WTC11 (cell line): Measurements from ENCODE around the gene KIF21B. TPM values are rescaled to one million over a fixed set of nuclear protein-coding genes. Genes with fewer than 3 reads are reported as not detected.

Source experiments
- ATAC-seq: fragments of 200-7000 bp; cut with Tn5 transposase; 2 replicates; pipeline ENCODE4 v1.10.0; 2021; ENCODE audit warnings: mild to moderate bottlenecking, moderate library complexity
- CTCF ChIA-PET: fragments of 300-600 bp; sonication (Branson Sonifier 250); formaldehyde crosslinking; loops from one replicate; lab custom pipeline; 2021; ENCODE audit warnings: antibody characterized with exemption; lab: Charles Lee
- POLR2A ChIA-PET: fragments of 350-600 bp; sonication (Branson Sonifier 250); formaldehyde crosslinking; loops from one replicate; lab custom pipeline; 2021; ENCODE audit warnings: antibody characterized with exemption; lab: Charles Lee
- DNase-seq: peaks from one replicate; pipeline ENCODE4 v3.0.0; 2021; ENCODE audit warnings: low spot score
- H3K27ac Mint-ChIP-seq: 2 replicates; pipeline ENCODE4 v1.8.0; 2021; ENCODE audit warnings: mixed read lengths
- H3K27me3 Mint-ChIP-seq: 2 replicates; pipeline ENCODE4 v1.8.0; 2021; ENCODE audit warnings: low read depth, mild to moderate bottlenecking, moderate library complexity, mixed read lengths
- H3K36me3 Mint-ChIP-seq: 2 replicates; pipeline ENCODE4 v1.8.0; 2021; ENCODE audit warnings: mixed read lengths
- H3K4me1 Mint-ChIP-seq: 2 replicates; pipeline ENCODE4 v1.8.0; 2022; ENCODE audit warnings: mixed read lengths
- H3K4me3 Mint-ChIP-seq: 2 replicates; pipeline ENCODE4 v1.8.0; 2021; ENCODE audit warnings: mild to moderate bottlenecking, moderate library complexity, mixed read lengths
- H3K9me3 Mint-ChIP-seq: 2 replicates; pipeline ENCODE4 v1.8.0; 2021; ENCODE audit warnings: mixed read lengths
- ATF1 ChIP-seq: sonication (generic); formaldehyde crosslinking; IDR thresholded peaks from 2 replicates; pipeline ENCODE4 v1.8.1; 2023; ENCODE audit warnings: mild to moderate bottlenecking, moderate library complexity, missing genetic modification reagents
- ATF3 ChIP-seq: sonication (generic); formaldehyde crosslinking; conservative IDR thresholded peaks from 2 replicates; pipeline ENCODE4 v1.8.1; 2022; ENCODE audit warnings: mild to moderate bottlenecking, missing genetic modification reagents
- CREB1 ChIP-seq: sonication (generic); formaldehyde crosslinking; IDR thresholded peaks from 2 replicates; pipeline ENCODE4 v1.8.0; 2023; ENCODE audit warnings: mild to moderate bottlenecking, missing genetic modification reagents
- CREM ChIP-seq: sonication (generic); formaldehyde crosslinking; IDR thresholded peaks from 2 replicates; pipeline ENCODE4 v1.8.1; 2022; ENCODE audit warnings: mild to moderate bottlenecking, missing genetic modification reagents, moderate library complexity
- FOXJ3 ChIP-seq: sonication (generic); formaldehyde crosslinking; IDR thresholded peaks from 2 replicates; pipeline ENCODE4 v1.9.0; 2021; ENCODE audit warnings: missing genetic modification reagents, mild to moderate bottlenecking, borderline replicate concordance
- FOXK1 ChIP-seq: sonication (generic); formaldehyde crosslinking; IDR thresholded peaks from 2 replicates; pipeline ENCODE4 v1.8.0; 2022; ENCODE audit warnings: mild to moderate bottlenecking, moderate library complexity, missing genetic modification reagents
- KAT7 ChIP-seq: sonication (generic); formaldehyde crosslinking; IDR thresholded peaks from 2 replicates; pipeline ENCODE4 v1.8.1; 2023; ENCODE audit warnings: missing genetic modification reagents, mild to moderate bottlenecking, borderline replicate concordance
- NFYB ChIP-seq: sonication (generic); formaldehyde crosslinking; conservative IDR thresholded peaks from 2 replicates; pipeline ENCODE4 v1.8.0; 2022; ENCODE audit warnings: low read depth, missing genetic modification reagents
- PREB ChIP-seq: sonication (generic); formaldehyde crosslinking; IDR thresholded peaks from 2 replicates; pipeline ENCODE4 v1.8.1; 2022; ENCODE audit warnings: mild to moderate bottlenecking, missing genetic modification reagents, moderate library complexity, borderline replicate concordance
- PRRX2 ChIP-seq: fragments of 250-450 bp; sonication (Bioruptor Pico); IDR thresholded peaks from 2 replicates; pipeline ENCODE4 v1.8.0; 2021; ENCODE audit warnings: mild to moderate bottlenecking
- ZNF281 ChIP-seq: sonication (generic); formaldehyde crosslinking; IDR thresholded peaks from 2 replicates; pipeline ENCODE4 v1.8.0; 2023; ENCODE audit warnings: mild to moderate bottlenecking, missing genetic modification reagents
- ZNF416 ChIP-seq: fragments of 250-450 bp; sonication (Bioruptor Pico); IDR thresholded peaks from 2 replicates; pipeline ENCODE4 v1.9.0; 2021; ENCODE audit warnings: mild to moderate bottlenecking, inconsistent platforms
- total RNA-seq: library from RNA; stranded (reverse); gene quantifications from 3 replicates; pipeline ENCODE4 v1.2.3, GENCODE V29; 2021
- TF ChIP-seq, protein P1 (sequence below): sonication (generic); formaldehyde crosslinking; conservative IDR thresholded peaks from 2 replicates; pipeline ENCODE4 v1.8.1; 2023; ENCODE audit warnings: mild to moderate bottlenecking, low read depth, missing genetic modification reagents, moderate library complexity
- TF ChIP-seq, protein P2 (sequence below): sonication (generic); formaldehyde crosslinking; IDR thresholded peaks from 2 replicates; pipeline ENCODE4 v1.8.0; 2023; ENCODE audit warnings: missing genetic modification reagents
- TF ChIP-seq, protein P3 (sequence below): sonication (generic); formaldehyde crosslinking; IDR thresholded peaks from 2 replicates; pipeline ENCODE4 v1.8.0; 2022; ENCODE audit warnings: mild to moderate bottlenecking, missing genetic modification reagents

The KIF21B gene
- total RNA-seq, 1 experiment from 2014 or later = 19.4 TPM

GRCh38 chr1:201039876-201040275 lies 16.4 kb upstream of the KIF21B start (continued):
- TF ChIP-seq, protein P1, sequence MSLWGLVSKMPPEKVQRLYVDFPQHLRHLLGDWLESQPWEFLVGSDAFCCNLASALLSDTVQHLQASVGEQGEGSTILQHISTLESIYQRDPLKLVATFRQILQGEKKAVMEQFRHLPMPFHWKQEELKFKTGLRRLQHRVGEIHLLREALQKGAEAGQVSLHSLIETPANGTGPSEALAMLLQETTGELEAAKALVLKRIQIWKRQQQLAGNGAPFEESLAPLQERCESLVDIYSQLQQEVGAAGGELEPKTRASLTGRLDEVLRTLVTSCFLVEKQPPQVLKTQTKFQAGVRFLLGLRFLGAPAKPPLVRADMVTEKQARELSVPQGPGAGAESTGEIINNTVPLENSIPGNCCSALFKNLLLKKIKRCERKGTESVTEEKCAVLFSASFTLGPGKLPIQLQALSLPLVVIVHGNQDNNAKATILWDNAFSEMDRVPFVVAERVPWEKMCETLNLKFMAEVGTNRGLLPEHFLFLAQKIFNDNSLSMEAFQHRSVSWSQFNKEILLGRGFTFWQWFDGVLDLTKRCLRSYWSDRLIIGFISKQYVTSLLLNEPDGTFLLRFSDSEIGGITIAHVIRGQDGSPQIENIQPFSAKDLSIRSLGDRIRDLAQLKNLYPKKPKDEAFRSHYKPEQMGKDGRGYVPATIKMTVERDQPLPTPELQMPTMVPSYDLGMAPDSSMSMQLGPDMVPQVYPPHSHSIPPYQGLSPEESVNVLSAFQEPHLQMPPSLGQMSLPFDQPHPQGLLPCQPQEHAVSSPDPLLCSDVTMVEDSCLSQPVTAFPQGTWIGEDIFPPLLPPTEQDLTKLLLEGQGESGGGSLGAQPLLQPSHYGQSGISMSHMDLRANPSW = no peak

- H3K27me3 Mint-ChIP-seq = no peaks in the 10 kb centered on the region
- no peaks in the 10 kb centered on the region for H3K9me3 Mint-ChIP-seq
- DNase-seq (no peak), ATAC-seq (no peak)
- TF ChIP-seq CREM (CRISPR knock-in tag) = no peak
- no peak for TF ChIP-seq PREB (CRISPR knock-in tag)
- no peak for TF ChIP-seq ZNF281 (CRISPR knock-in tag)
- TF ChIP-seq ZNF416 (CRISPR knock-in tag) = no peak
- no peak overlapping the region for H3K27ac Mint-ChIP-seq
- CTCF ChIA-PET = interaction anchor here (1.2 to 10.1 kb wide), 4 partner anchors 16 to 67 kb away, joined by 4 to 153 read pairs (median 118); partner anchors contain the start of gene KIF21B
- no peaks in the 10 kb centered on the region for H3K4me1 Mint-ChIP-seq
- no peak overlapping the region for H3K4me3 Mint-ChIP-seq
- POLR2A ChIA-PET = no interaction called here
- no peaks in the 10 kb centered on the region for H3K36me3 Mint-ChIP-seq
Observed at GRCh38 chr1:201039418-201039817, 15.9 kb upstream of the KIF21B start.

GRCh38 chr1:201038186-201038876 lies 14.8 kb upstream of the KIF21B start:
- ATAC-seq = no peak
- ChIA-PET CTCF (interaction anchor here (1.0 to 10.1 kb wide), 4 partner anchors 14 to 81 kb away, joined by 3 to 153 read pairs (median 87); partner anchors contain the start of gene KIF21B), POLR2A (interaction anchor here (0.7 to 1.5 kb wide), 2 partner anchors 18 to 23 kb away, joined by 3 to 5 read pairs; no protein-coding TSS in a partner anchor)
- Mint-ChIP-seq H3K27me3 (no peaks in the 10 kb centered on the region), H3K4me3 (no peak overlapping the region), H3K36me3 (no peaks in the 10 kb centered on the region), H3K4me1 (no peaks in the 10 kb centered on the region), H3K27ac (no peak overlapping the region), H3K9me3 (no peaks in the 10 kb centered on the region)
- TF ChIP-seq CREB1 (CRISPR knock-in tag) (no peak), FOXK1 (CRISPR knock-in tag) (no peak), ATF1 (no peak)
- TF ChIP-seq, protein P2, sequence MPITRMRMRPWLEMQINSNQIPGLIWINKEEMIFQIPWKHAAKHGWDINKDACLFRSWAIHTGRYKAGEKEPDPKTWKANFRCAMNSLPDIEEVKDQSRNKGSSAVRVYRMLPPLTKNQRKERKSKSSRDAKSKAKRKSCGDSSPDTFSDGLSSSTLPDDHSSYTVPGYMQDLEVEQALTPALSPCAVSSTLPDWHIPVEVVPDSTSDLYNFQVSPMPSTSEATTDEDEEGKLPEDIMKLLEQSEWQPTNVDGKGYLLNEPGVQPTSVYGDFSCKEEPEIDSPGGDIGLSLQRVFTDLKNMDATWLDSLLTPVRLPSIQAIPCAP (CRISPR knock-in tag) = no peak
- no peak for DNase-seq

DNA sequence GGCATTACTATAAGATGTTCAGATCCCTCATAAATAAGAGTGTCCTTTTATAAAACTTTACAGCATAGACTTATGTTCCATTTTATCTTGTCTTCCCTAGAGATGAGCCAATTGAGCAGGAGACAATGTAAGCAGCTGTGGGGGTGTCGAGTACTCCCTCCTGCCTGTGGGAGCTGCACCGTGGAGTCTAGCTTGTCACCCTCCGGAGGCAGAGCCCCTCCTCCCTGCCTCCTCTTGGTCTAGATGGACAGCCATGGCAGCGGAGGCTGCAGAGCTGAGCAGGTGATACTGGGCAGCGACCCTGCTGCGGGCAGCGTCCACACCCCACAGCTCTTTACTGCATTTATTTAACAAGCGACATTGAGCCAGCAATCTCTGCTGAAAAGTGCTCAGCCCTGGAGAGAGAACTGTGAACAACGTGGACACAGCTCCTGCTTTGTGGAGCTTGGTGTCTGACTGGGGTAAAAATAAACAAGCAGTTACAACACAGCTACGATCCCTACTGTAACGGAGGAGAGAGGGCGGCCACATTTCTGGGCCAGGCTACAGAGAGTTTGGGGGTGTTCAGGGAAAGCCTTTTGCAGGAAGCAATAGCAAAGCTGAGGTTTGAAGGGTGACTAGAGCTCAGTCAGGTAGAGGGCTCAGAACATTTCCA lies 12.8 kb upstream of the KIF21B start:
- no peaks in the 10 kb centered on the region for H3K27me3 Mint-ChIP-seq
- POLR2A ChIA-PET = no interaction called here
- no peak overlapping the region for H3K27ac Mint-ChIP-seq
- no peaks in the 10 kb centered on the region for H3K9me3 Mint-ChIP-seq
- no peaks in the 10 kb centered on the region for H3K4me1 Mint-ChIP-seq
- no peaks in the 10 kb centered on the region for H3K36me3 Mint-ChIP-seq
- CTCF ChIA-PET = interaction anchor here (1.0 to 10.1 kb wide), 6 partner anchors 12 to 83 kb away, joined by 3 to 143 read pairs (median 15); partner anchors contain the start of gene KIF21B
- no peak for ATAC-seq
- DNase-seq = no peak
- no peak overlapping the region for H3K4me3 Mint-ChIP-seq
- TF ChIP-seq PRRX2 (no peak), KAT7 (CRISPR knock-in tag) (no peak), ATF1 (no peak), ATF3 (no peak), NFYB (no peak), FOXJ3 (CRISPR knock-in tag) (no peak)
- TF ChIP-seq, protein P3, sequence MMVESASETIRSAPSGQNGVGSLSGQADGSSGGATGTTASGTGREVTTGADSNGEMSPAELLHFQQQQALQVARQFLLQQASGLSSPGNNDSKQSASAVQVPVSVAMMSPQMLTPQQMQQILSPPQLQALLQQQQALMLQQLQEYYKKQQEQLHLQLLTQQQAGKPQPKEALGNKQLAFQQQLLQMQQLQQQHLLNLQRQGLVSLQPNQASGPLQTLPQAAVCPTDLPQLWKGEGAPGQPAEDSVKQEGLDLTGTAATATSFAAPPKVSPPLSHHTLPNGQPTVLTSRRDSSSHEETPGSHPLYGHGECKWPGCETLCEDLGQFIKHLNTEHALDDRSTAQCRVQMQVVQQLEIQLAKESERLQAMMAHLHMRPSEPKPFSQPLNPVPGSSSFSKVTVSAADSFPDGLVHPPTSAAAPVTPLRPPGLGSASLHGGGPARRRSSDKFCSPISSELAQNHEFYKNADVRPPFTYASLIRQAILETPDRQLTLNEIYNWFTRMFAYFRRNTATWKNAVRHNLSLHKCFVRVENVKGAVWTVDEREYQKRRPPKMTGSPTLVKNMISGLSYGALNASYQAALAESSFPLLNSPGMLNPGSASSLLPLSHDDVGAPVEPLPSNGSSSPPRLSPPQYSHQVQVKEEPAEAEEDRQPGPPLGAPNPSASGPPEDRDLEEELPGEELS (CRISPR knock-in tag) = no peak
